ENCODE measurements around the gene SLC34A1.

SLC34A1 gene

DNA sequence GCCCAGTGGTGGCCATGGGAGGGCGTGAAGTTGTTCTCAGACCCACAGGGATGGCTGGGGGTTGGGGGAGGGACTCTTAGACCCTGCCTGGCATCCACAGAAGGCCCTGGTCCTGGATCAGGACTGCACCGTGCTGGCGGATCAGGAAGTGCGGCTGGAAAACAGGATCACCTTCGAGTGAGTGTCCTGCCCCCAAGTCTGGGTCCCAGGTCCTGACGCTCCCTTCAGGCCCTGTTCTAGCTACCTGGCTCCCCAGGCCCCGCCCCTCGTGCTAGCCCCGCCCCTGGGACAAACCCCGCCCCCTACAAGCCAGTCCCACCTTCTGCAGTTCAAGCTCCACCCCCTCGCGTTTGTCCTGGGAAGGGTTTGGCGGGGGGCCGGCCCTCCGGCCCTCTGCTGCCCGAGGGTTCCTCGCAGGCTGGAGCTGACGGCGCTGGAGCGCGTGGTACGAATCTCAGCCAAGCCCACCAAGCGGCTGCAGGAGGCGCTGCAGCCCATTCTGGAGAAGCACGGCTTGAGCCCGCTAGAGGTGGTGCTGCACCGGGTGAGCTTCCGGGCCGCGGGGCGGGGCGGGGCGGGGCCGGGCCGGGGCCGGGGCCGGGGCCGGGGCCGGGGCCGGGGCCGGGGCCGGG, 13.6 kb upstream of the SLC34A1 start (continued):
- peak; percentile 63 for TF ChIP-seq CTCF (tag by site-specific recombination; IDR thresholded peaks at IDR 0.05)
- 0 out of 2 replicates have a peak, but pooled peaks have one; percentile 27 for TF ChIP-seq SP7 (tag by site-specific recombination; IDR thresholded peaks at IDR 0.05)
- no peak for TF ChIP-seq ZNF239 (tag by site-specific recombination; IDR thresholded peaks at IDR 0.05)
- TF ChIP-seq ZNF610 (tag by site-specific recombination; IDR thresholded peaks at IDR 0.05; ENCODE audit: borderline replicate concordance): no peak
- TF ChIP-seq GLIS2 (tag by site-specific recombination; IDR thresholded peaks at IDR 0.05): peak; percentile 79
- TF ChIP-seq GLIS1 (tag by site-specific recombination; IDR thresholded peaks at IDR 0.05): peak; percentile 53
- TF ChIP-seq SCRT2 (tag by site-specific recombination; IDR thresholded peaks at IDR 0.05): no peak
- TF ChIP-seq IKZF3 (tag by site-specific recombination; IDR thresholded peaks at IDR 0.05): peak; percentile 75
- 0 out of 2 replicates have a peak, but pooled peaks have one; percentile 19 for TF ChIP-seq ZNF629 (tag by site-specific recombination; IDR thresholded peaks at IDR 0.05)
- TF ChIP-seq ZSCAN30 (tag by site-specific recombination; IDR thresholded peaks at IDR 0.05): 0 out of 2 replicates have a peak, but pooled peaks have one; percentile 22
- peak; percentile 100 for TF ChIP-seq ZBTB6 (tag by site-specific recombination; IDR thresholded peaks at IDR 0.05)
- TF ChIP-seq ZBTB48 (tag by site-specific recombination; IDR thresholded peaks at IDR 0.05): no peak
- TF ChIP-seq ZBTB20 (tag by site-specific recombination; IDR thresholded peaks at IDR 0.05): peak; percentile 55; the same call in 1 of the 2 replicates
- TF ChIP-seq ZNF792 (tag by site-specific recombination; IDR thresholded peaks at IDR 0.05): no peak
- no peak; the same call in 1 of the 2 replicates for TF ChIP-seq KLF10 (tag by site-specific recombination; IDR thresholded peaks at IDR 0.05)
- TF ChIP-seq ZNF274 (IDR thresholded peaks at IDR 0.05; ENCODE audit: low read length): no peak
- TF ChIP-seq ZNF274 (tag by site-specific recombination; IDR thresholded peaks at IDR 0.05; ENCODE audit: borderline replicate concordance): no peak
- TF ChIP-seq, protein P1, sequence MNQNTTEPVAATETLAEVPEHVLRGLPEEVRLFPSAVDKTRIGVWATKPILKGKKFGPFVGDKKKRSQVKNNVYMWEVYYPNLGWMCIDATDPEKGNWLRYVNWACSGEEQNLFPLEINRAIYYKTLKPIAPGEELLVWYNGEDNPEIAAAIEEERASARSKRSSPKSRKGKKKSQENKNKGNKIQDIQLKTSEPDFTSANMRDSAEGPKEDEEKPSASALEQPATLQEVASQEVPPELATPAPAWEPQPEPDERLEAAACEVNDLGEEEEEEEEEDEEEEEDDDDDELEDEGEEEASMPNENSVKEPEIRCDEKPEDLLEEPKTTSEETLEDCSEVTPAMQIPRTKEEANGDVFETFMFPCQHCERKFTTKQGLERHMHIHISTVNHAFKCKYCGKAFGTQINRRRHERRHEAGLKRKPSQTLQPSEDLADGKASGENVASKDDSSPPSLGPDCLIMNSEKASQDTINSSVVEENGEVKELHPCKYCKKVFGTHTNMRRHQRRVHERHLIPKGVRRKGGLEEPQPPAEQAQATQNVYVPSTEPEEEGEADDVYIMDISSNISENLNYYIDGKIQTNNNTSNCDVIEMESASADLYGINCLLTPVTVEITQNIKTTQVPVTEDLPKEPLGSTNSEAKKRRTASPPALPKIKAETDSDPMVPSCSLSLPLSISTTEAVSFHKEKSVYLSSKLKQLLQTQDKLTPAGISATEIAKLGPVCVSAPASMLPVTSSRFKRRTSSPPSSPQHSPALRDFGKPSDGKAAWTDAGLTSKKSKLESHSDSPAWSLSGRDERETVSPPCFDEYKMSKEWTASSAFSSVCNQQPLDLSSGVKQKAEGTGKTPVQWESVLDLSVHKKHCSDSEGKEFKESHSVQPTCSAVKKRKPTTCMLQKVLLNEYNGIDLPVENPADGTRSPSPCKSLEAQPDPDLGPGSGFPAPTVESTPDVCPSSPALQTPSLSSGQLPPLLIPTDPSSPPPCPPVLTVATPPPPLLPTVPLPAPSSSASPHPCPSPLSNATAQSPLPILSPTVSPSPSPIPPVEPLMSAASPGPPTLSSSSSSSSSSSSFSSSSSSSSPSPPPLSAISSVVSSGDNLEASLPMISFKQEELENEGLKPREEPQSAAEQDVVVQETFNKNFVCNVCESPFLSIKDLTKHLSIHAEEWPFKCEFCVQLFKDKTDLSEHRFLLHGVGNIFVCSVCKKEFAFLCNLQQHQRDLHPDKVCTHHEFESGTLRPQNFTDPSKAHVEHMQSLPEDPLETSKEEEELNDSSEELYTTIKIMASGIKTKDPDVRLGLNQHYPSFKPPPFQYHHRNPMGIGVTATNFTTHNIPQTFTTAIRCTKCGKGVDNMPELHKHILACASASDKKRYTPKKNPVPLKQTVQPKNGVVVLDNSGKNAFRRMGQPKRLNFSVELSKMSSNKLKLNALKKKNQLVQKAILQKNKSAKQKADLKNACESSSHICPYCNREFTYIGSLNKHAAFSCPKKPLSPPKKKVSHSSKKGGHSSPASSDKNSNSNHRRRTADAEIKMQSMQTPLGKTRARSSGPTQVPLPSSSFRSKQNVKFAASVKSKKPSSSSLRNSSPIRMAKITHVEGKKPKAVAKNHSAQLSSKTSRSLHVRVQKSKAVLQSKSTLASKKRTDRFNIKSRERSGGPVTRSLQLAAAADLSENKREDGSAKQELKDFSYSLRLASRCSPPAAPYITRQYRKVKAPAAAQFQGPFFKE (tag by site-specific recombination; IDR thresholded peaks at IDR 0.05; ENCODE audit: borderline replicate concordance): no peak
- no peak for TF ChIP-seq ZNF473 (tag by site-specific recombination; IDR thresholded peaks at IDR 0.05)
- TF ChIP-seq ZNF549 (tag by site-specific recombination; IDR thresholded peaks at IDR 0.05): no peak
- no peak for TF ChIP-seq ZNF670 (tag by site-specific recombination; IDR thresholded peaks at IDR 0.05; ENCODE audit: low read depth)
- peak; percentile 58; the same call in 1 of the 2 replicates for TF ChIP-seq ZBTB44 (tag by site-specific recombination; IDR thresholded peaks at IDR 0.05)
- TF ChIP-seq, protein P2, sequence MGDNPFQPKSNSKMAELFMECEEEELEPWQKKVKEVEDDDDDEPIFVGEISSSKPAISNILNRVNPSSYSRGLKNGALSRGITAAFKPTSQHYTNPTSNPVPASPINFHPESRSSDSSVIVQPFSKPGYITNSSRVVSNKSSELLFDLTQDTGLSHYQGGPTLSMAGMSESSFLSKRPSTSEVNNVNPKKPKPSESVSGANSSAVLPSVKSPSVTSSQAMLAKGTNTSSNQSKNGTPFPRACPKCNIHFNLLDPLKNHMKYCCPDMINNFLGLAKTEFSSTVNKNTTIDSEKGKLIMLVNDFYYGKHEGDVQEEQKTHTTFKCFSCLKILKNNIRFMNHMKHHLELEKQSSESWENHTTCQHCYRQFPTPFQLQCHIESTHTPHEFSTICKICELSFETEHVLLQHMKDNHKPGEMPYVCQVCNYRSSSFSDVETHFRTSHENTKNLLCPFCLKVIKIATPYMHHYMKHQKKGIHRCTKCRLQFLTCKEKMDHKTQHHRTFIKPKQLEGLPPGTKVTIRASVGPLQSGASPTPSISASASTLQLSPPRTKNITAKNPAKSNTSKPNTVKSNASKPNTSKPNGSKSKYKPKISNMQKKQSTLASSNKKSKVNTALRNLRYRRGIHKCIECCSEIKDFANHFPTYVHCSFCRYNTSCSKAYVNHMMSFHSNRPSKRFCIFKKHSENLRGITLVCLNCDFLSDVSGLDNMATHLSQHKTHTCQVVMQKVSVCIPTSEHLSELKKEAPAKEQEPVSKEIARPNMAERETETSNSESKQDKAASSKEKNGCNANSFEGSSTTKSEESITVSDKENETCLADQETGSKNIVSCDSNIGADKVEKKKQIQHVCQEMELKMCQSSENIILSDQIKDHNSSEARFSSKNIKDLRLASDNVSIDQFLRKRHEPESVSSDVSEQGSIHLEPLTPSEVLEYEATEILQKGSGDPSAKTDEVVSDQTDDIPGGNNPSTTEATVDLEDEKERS (tag by site-specific recombination; IDR thresholded peaks at IDR 0.05): no peak
- TF ChIP-seq SP3 (tag by site-specific recombination; IDR thresholded peaks at IDR 0.05): peak; percentile 83
- no peak for TF ChIP-seq ZNF561 (tag by site-specific recombination; IDR thresholded peaks at IDR 0.05; ENCODE audit: borderline replicate concordance)
- TF ChIP-seq ZNF600 (tag by site-specific recombination; IDR thresholded peaks at IDR 0.05): 0 out of 2 replicates have a peak, but pooled peaks have one; percentile 24
- peak; percentile 40; the same call in 1 of the 2 replicates for TF ChIP-seq ZEB2 (tag by site-specific recombination; IDR thresholded peaks at IDR 0.05)

Measured in HEK293 (cell line).